Measurements from ENCODE around the gene GRWD1. TPM values are rescaled to one million over a fixed set of nuclear protein-coding genes. Genes with fewer than 3 reads are reported as not detected.

Gene GRWD1
- total and polyA plus RNA-seq, 4 donors = 8.9 to 38.1 (median 21.9) TPM

GRCh38 chr19:48477698-48478338 lies 32.0 kb downstream of the GRWD1 start:
- ATAC-seq (ENCODE audit: insufficient read depth, low FRiP score) = no peak
- 87 to 88% methylated on average over 22 of the region's 22 CpGs for WGBS, 2 donors
- peaks cover 17 to 61% (median 42%) of the 10 kb centered on the region in 4 donors for H3K36me3 ChIP-seq (ENCODE audit: control insufficient read depth in 4 of 4, insufficient read depth in 4 of 4, low read length in 4 of 4)

DNA sequence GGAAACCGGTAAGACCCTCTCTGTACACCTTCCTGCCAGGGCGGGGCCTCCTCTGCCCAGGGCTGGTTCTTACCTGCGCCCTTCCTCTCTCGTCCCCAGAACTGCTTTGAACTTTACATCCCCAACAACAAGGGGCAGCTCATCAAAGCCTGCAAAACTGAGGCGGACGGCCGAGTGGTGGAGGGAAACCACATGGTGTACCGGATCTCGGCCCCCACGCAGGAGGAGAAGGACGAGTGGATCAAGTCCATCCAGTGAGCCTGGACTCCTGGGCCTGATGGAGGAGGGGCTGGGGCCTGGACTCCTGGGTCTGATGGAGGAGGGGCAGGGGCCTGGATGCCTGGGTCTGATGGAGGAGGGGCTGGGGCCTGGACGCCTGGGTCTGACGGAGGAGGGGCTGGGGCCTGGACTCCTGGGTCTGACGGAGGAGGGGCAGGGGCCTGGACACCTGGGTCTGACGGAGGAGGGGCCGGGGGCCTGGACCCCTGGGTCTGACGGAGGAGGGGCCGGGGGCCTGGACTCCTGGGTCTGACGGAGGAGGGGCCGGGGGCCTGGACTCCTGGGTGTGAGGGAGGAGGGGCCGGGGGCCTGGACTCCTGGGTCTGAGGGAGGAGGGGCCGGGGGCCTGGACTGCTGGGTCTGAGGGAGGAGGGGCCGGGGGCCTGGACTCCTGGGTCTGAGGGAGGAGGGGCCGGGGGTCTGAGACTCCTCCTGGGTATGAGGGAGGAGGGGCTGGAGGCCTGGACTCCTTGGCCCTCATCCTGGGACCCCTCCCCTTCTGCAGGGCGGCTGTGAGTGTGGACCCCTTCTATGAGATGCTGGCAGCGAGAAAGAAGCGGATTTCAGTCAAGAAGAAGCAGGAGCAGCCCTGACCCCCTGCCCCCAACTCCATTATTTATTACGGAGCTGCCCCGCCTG lies 32.8 kb downstream of the GRWD1 start:
- Histone ChIP-seq H3K4me3 (no peak overlapping the region), H3K27me3 (ENCODE audit: control insufficient read depth in 3 of 3, insufficient read depth in 3 of 3, low read length in 2 of 3) (no peaks in the 10 kb centered on the region), H3K36me3 (ENCODE audit: control insufficient read depth in 4 of 4, insufficient read depth in 4 of 4, low read length in 4 of 4) (peaks cover 10 to 53% (median 34%) of the 10 kb centered on the region in 4 donors), H3K9me3 (ENCODE audit: control insufficient read depth in 4 of 4, insufficient read depth in 3 of 4, low read length in 3 of 4) (no peaks in the 10 kb centered on the region), H3K27ac (ENCODE audit: low read depth in 1 of 2, low read length in 1 of 2) (no peak overlapping the region), H3K9ac (ENCODE audit: insufficient read depth in 1 of 2, low read length in 2 of 2) (no peak overlapping the region), H3K4me1 (ENCODE audit: control insufficient read depth in 5 of 5, insufficient read depth in 5 of 5, low read length in 5 of 5) (peaks cover 0 to 16% (median 4%) of the 10 kb centered on the region in 5 donors)
- TF ChIP-seq, protein P1, sequence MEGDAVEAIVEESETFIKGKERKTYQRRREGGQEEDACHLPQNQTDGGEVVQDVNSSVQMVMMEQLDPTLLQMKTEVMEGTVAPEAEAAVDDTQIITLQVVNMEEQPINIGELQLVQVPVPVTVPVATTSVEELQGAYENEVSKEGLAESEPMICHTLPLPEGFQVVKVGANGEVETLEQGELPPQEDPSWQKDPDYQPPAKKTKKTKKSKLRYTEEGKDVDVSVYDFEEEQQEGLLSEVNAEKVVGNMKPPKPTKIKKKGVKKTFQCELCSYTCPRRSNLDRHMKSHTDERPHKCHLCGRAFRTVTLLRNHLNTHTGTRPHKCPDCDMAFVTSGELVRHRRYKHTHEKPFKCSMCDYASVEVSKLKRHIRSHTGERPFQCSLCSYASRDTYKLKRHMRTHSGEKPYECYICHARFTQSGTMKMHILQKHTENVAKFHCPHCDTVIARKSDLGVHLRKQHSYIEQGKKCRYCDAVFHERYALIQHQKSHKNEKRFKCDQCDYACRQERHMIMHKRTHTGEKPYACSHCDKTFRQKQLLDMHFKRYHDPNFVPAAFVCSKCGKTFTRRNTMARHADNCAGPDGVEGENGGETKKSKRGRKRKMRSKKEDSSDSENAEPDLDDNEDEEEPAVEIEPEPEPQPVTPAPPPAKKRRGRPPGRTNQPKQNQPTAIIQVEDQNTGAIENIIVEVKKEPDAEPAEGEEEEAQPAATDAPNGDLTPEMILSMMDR (IDR thresholded peaks at IDR 0.05; ENCODE audit: control extremely low read depth, extremely low read depth) = no peak
- WGBS, 2 donors = 87 to 90% methylated on average over 28 to 29 of the region's 29 CpGs
- no peak for DNase-seq
- no peak for ATAC-seq (ENCODE audit: insufficient read depth, low FRiP score)

More at GRCh38 chr19:48477698-48478338, 32.0 kb downstream of the GRWD1 start:
- peaks cover 0 to 16% (median 4%) of the 10 kb centered on the region in 5 donors for H3K4me1 ChIP-seq (ENCODE audit: control insufficient read depth in 5 of 5, insufficient read depth in 5 of 5, low read length in 5 of 5)
- no peaks in the 10 kb centered on the region for H3K9me3 ChIP-seq (ENCODE audit: control insufficient read depth in 4 of 4, insufficient read depth in 3 of 4, low read length in 3 of 4)
- no peak overlapping the region for H3K4me3 ChIP-seq
- H3K27me3 ChIP-seq (ENCODE audit: control insufficient read depth in 3 of 3, insufficient read depth in 3 of 3, low read length in 2 of 3) = no peaks in the 10 kb centered on the region
- no peak overlapping the region for H3K9ac ChIP-seq (ENCODE audit: insufficient read depth in 1 of 2, low read length in 2 of 2)
- no peak overlapping the region for H3K27ac ChIP-seq (ENCODE audit: low read depth in 1 of 2, low read length in 1 of 2)
- DNase-seq = no peak
- TF ChIP-seq, protein P1 (IDR thresholded peaks at IDR 0.05; ENCODE audit: control extremely low read depth, extremely low read depth) = no peak

GRCh38 chr19:48479686-48480085 lies 33.9 kb downstream of the GRWD1 start:
- TF ChIP-seq, protein P1 (IDR thresholded peaks at IDR 0.05; ENCODE audit: control extremely low read depth, extremely low read depth) = no peak
- ATAC-seq (ENCODE audit: insufficient read depth, low FRiP score) (no peak), DNase-seq (no peak)
- Histone ChIP-seq H3K36me3 (ENCODE audit: control insufficient read depth in 4 of 4, insufficient read depth in 4 of 4, low read length in 4 of 4) (peaks cover 9 to 42% (median 27%) of the 10 kb centered on the region in 4 donors), H3K27me3 (ENCODE audit: control insufficient read depth in 3 of 3, insufficient read depth in 3 of 3, low read length in 2 of 3) (no peaks in the 10 kb centered on the region), H3K9me3 (ENCODE audit: control insufficient read depth in 4 of 4, insufficient read depth in 3 of 4, low read length in 3 of 4) (no peaks in the 10 kb centered on the region), H3K4me3 (no peak overlapping the region), H3K27ac (ENCODE audit: low read depth in 1 of 2, low read length in 1 of 2) (peak overlapping the region; percentile 78 to 92), H3K4me1 (ENCODE audit: control insufficient read depth in 5 of 5, insufficient read depth in 5 of 5, low read length in 5 of 5) (peaks cover 0 to 16% (median 4%) of the 10 kb centered on the region in 5 donors), H3K9ac (ENCODE audit: insufficient read depth in 1 of 2, low read length in 2 of 2) (no peak overlapping the region)
- WGBS, 2 donors = 80 to 83% methylated on average over 7 of the region's 7 CpGs

Data from lung (tissue), 12 donors.